ENCODE measurements around the gene PLCB1.
"Not testable (repeated sequence)": the region's sequence is repeated elsewhere in the genome, so short reads cannot be mapped to it uniquely, and the experiment has no call there.

PLCB1 gene

GRCh38 chr20:8344631-8345030 lies 212.6 kb downstream of the PLCB1 start:
- DNase-seq (ENCODE audit: low read depth, low spot score): no peak
- no peak overlapping the region for H3K4me3 ChIP-seq (ENCODE audit: low read length)

DNA sequence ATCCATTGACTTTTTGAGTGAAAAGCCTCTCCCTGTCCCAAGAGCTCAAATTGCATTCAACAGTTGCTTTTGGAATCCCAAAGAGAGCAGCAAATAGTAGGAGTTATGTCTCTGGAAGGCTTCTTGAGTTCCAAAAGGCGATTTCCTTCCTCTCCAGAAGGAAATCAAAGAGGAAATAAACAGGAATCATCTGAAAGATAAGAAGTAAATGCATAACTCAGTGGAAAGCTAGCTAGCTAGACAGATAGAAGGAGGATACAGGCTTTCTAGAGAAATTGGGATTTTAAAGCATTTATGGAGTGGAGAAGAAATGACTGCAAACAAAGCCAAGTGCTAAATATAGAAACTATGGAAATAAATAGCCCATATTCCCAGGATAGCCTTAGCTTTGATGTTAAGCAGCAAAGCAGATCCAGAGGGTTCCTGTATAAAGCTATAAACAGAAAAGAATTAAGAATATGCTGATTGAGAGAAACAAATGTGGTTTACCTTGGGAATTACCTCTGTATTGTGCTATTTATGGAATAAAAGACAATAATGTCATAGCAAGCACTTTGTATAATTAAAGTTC lies 214.7 kb downstream of the PLCB1 start:
- H3K4me3 ChIP-seq (ENCODE audit: low read length): no peak overlapping the region
- no peak for DNase-seq (ENCODE audit: low read depth, low spot score)

GRCh38 chr20:8350225-8350624 lies 218.2 kb downstream of the PLCB1 start:
- H3K4me3 ChIP-seq (ENCODE audit: low read length); DNase-seq (ENCODE audit: low read depth, low spot score): not testable (repeated sequence)

DNA sequence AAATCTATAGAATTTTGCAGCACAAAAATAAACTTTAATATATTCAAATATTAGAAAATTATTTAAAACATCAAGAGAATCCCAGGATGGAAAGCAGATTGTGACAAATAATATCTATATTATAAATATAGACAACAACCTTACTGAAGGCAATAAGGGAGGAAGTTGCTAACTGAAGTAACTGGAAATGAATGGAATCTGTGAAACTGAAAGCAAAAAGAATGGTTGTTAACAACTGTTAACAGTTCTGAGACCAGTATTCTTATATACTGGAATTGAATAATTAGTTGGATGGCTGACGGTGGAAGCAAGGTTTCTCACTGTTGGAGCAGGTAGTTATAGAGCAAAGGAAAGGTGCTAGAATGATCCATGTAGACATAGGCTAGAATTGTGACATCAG lies 220.4 kb downstream of the PLCB1 start:
- no peak overlapping the region for H3K4me3 ChIP-seq (ENCODE audit: low read length)
- no peak for DNase-seq (ENCODE audit: low read depth, low spot score)

- no peak overlapping the region for H3K4me3 ChIP-seq (ENCODE audit: low read length)
- no peak for DNase-seq (ENCODE audit: low read depth, low spot score)
Measured at GRCh38 chr20:8353512-8353911, 221.4 kb downstream of the PLCB1 start.

DNA sequence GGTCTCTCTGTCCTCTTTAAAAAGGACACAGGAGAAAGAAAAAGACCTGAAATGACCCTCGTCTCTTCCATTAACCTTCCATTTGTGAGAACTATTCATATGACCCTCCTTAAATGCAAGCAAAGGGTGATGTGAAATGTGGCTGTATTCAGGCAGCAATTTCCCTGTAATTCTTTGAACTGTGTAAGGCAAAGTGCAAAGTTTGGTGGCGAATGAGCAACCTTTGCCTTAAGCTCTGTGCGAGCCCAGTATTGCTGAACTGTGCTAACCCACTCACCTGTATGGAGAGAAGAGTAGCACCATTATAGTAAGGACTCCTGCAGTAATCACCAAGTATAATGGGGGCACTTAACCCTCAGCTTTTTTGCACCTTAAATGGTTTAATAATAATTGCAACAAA lies 223.4 kb downstream of the PLCB1 start:
- DNase-seq (ENCODE audit: low read depth, low spot score): no peak
- no peak overlapping the region for H3K4me3 ChIP-seq (ENCODE audit: low read length)

DNA sequence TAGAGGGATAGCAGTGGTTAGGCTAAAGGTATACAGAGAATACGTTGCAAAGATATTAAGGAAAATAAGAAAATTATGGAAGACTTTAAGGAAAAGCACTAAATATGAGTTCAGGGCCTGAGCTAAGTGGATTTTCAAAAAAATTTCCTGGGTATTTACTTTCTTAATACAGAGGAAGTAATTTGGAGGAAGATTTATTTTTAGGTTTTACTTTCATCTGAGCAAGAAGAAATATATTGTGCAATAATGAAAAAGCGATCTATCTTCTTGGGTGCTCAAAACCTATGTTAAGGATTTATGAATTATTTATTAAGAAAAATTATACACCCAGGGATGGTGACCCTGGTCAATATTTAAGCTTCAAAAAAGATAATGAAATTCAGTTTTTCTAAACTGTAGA lies 224.7 kb downstream of the PLCB1 start:
- H3K4me3 ChIP-seq (ENCODE audit: low read length): no peak overlapping the region
- DNase-seq (ENCODE audit: low read depth, low spot score): no peak

DNA sequence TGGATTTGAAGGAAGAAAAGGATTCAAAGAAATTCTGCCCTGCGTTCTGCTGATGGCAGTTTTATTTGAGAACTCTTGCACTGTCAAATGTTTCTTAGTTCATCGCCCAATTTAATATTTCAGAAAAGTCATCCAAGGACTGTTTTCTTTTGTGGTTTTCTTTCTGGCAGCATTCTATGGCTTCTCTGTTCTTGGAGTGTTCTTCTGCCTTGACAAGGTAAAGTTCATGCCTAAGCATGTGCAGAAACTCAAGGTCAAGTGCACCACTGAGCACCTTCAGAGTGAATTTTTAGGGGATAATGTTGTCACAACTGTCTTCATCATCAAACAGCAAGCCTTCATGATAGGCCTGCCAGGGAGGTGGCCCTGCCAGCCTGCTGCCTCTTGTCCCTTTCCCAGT lies 225.6 kb downstream of the PLCB1 start:
- no peak for DNase-seq (ENCODE audit: low read depth, low spot score)
- no peak overlapping the region for H3K4me3 ChIP-seq (ENCODE audit: low read length)

DNA sequence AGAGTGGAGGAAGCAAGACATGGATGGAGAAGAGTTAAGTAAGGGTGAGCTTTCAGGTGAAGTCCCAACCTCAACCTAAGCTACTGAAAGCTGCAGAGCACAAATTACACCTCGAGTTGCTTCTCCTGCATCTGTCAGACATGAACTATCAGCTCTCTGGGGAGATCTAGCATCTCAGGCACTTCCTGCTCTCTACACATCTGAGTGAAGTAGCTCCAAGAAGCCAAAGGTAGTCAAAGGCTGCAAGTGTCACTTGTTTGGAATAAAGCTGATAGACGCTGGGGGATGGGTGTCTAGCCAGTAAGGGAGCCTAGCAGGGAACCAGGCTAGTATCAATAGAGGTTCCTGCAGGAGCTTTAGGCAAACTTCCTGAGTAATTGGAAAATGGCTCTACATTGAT lies 228.0 kb downstream of the PLCB1 start:
- H3K4me3 ChIP-seq (ENCODE audit: low read length): no peak overlapping the region
- DNase-seq (ENCODE audit: low read depth, low spot score): no peak

DNA sequence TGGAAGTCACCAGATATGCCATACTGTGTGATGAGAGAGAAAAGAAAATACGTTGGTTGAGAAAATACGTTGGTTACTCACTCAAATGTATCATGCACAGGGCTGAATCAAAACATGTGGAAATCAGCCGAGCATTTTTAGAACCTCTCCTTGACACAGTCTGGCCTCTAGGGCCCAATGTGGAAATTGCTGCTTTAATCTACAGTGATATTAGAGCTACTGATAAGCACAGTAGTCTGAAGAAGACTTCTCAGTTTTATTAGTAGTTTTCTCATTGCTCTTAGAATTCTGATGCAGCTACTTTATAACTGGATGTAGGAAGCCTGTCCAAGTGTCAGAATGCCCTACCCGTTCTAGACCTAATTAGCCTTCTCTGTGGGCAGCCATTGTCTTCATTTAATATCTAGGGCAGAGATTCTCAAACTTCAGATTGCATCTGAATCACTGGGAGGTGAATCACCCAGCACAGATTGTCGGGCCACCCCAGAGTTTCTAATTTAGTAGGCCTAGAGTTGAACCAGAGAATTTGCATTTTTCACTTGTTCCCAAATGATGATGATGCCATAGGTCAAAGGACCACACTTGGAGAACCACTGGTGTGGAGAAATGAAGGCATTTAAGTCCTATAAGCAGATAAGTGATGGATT lies 229.1 kb downstream of the PLCB1 start:
- no peak for DNase-seq (ENCODE audit: low read depth, low spot score)
- no peak overlapping the region for H3K4me3 ChIP-seq (ENCODE audit: low read length)

DNA sequence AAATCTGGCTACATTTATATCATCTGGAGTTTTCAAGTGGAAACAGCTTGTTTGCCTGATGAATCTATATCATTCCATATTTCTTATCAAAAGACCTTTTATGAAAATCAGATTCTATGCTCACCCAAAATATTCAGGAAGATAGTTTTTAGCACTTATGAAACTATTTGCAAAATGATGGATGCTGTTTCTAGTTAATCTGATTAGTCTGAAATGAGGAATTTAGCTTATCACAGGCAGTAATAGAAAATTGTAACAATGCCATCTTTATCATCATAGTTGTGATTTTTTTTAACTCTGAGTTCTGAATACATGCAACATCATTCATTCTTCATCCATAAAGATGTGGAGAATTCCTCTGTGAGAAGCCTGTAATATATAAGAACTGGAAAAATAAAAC lies 229.7 kb downstream of the PLCB1 start:
- DNase-seq (ENCODE audit: low read depth, low spot score): no peak
- no peak overlapping the region for H3K4me3 ChIP-seq (ENCODE audit: low read length)

GRCh38 chr20:8362457-8362856 lies 230.4 kb downstream of the PLCB1 start:
- DNase-seq (ENCODE audit: low read depth, low spot score): no peak
- H3K4me3 ChIP-seq (ENCODE audit: low read length): no peak overlapping the region

DNA sequence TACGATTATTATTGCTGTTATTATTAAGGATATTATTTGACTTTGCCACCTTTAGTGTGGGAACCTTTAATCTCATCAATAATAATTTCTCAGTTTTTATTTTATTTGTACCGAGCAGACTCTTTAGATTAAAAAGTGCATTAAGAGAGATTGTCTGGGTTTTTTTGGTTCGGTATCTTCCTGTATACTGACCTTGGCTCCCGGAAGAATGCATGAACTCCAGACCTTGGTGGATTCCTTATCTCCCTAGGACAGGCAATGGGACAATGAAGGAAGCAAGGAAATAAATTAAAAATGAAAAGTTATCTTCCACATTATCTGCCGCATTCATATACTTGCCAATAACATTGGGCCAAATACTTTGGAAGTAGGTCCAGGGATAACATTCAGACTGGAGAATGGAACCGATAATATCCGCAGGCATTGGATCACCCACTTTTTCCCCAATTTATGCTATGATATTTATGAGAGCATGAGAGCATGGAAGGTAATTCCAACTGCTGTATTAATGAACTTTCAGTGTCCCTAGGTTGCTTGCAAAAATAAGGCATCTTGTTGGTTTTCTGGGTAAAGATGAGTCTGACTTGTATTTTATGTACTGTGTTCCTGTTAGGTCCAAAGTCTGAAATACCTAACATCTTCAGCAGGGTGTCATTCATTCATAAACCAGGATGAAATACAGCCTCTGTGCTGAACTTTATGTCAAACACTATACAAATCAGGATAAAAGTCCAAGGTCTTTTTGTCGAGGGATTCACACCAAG lies 232.1 kb downstream of the PLCB1 start:
- H3K4me3 ChIP-seq (ENCODE audit: low read length): no peak overlapping the region
- no peak for DNase-seq (ENCODE audit: low read depth, low spot score)

DNA sequence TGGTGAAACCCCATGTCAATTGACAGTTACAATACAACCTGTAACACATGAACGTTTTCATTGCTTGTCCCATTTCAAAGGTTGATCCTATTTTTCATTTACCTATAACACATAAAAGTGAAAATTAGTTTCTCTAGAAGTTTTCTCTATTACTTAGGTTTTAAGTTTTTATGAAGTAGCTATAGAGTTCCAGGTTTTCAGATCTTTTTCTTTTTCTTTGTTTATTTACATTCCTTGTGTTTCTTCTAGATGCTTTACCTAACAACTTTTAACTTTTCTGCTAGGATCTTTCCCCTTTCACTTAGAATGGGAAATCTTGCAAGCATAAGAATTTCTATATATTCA lies 232.6 kb downstream of the PLCB1 start:
- DNase-seq (ENCODE audit: low read depth, low spot score): no peak
- no peak overlapping the region for H3K4me3 ChIP-seq (ENCODE audit: low read length)

DNA sequence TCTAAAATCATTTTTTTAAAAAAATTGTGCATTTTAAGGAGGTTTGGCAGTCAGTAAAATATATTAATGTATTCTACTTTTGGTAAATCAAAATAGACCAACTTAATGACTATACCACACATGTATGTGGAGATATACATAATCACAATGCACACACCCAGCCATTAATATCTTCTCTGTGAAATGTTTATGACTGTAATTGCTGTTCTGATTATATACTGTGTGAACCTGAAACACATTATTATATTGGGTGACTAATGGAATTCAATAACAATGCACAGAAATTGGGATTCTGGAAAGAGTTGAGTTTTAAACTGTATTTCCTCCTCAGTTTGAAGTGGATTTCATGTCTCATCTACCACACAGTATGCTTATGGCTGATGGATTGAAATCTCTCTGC lies 233.6 kb downstream of the PLCB1 start:
- no peak overlapping the region for H3K4me3 ChIP-seq (ENCODE audit: low read length)
- DNase-seq (ENCODE audit: low read depth, low spot score): no peak

- no peak for DNase-seq (ENCODE audit: low read depth, low spot score)
- no peak overlapping the region for H3K4me3 ChIP-seq (ENCODE audit: low read length)
Measured at GRCh38 chr20:8366303-8366923, 234.3 kb downstream of the PLCB1 start.

DNA sequence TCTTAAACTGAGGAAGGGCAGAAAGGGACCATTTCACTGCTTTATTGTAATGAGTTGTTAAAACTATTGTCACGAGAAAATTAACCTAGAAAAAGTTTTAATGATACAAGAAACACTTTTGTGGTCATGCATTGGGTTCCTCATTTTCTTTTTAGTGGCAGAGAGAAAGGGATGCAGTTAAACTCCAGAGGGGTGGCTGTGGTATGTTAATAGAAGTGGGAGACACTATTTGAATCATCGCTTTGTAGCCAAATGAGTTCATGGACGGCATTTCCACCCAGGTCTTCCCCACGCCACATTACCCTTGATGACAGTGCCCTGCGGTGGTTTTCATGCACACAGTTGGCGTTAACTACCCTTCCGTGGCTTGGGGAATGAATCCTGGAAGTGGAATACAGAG lies 235.6 kb downstream of the PLCB1 start:
- DNase-seq (ENCODE audit: low read depth, low spot score): no peak
- no peak overlapping the region for H3K4me3 ChIP-seq (ENCODE audit: low read length)

GRCh38 chr20:8368670-8369069 lies 236.6 kb downstream of the PLCB1 start:
- peak; percentile 42 for DNase-seq (ENCODE audit: low read depth, low spot score)
- no peak overlapping the region for H3K4me3 ChIP-seq (ENCODE audit: low read length)

- no peak for DNase-seq (ENCODE audit: low read depth, low spot score)
- no peak overlapping the region for H3K4me3 ChIP-seq (ENCODE audit: low read length)
Measured at GRCh38 chr20:8369311-8369710, 237.2 kb downstream of the PLCB1 start.

DNA sequence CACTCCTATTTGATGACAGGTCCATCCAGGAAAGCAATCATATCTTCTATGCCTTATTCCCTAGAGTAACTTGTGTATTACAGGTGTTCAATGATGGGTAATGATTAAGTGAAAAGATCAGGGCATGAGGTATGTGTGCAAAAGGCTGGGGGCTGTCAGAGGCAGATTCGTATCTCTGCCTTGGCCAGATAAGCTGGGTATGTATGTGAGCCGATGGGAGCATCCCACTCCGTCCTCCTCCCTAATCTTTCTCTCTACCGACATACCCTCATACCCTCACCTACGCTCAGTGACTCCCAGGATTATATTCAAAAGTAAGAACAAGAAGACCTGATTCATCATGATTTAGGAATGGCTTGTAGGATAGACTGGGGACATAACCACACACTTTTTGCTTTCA lies 238.7 kb downstream of the PLCB1 start:
- DNase-seq (ENCODE audit: low read depth, low spot score): no peak

More for the DNA sequence above, 238.7 kb downstream of the PLCB1 start:
- no peak overlapping the region for H3K4me3 ChIP-seq (ENCODE audit: low read length)

Measured in Jurkat, Clone E6-1 (cell line).